ENCODE results near the gene ARMC9. TPM values are rescaled to one million over a fixed set of nuclear protein-coding genes. Genes with fewer than 3 reads are reported as not detected.
A peak's percentile ranks its signal among the peaks of the same experiment; 100 is the strongest.

ARMC9 gene
- total RNA-seq, 1 donor from 2014 or later = 8.4 TPM

GRCh38 chr2:231308219-231308618, 109.8 kb downstream of the ARMC9 start:
- FAIRE-seq (no peak), DNase-seq (ENCODE audit: low read depth) (no peak)
- H3K36me3 ChIP-seq (ENCODE audit: control insufficient read depth, insufficient read depth, low read length) = no peaks in the 10 kb centered on the region
- TF ChIP-seq CTCF (IDR thresholded peaks at IDR 0.05; ENCODE audit: insufficient read depth, low read length, severe bottlenecking) = no peak
- H3K27me3 ChIP-seq (ENCODE audit: control insufficient read depth, insufficient read depth, low read length) = no peaks in the 10 kb centered on the region
- H3K4me3 ChIP-seq (ENCODE audit: low read depth, low read length) = no peak overlapping the region

GRCh38 chr2:231308631-231309428, 110.4 kb downstream of the ARMC9 start:
- FAIRE-seq (peak; percentile 47), DNase-seq (ENCODE audit: low read depth) (peak; percentile 27)
- no peak for TF ChIP-seq CTCF (IDR thresholded peaks at IDR 0.05; ENCODE audit: insufficient read depth, low read length, severe bottlenecking)

GRCh38 chr2:231312066-231312465, 113.6 kb downstream of the ARMC9 start:
- no peaks in the 10 kb centered on the region for H3K27me3 ChIP-seq (ENCODE audit: control insufficient read depth, insufficient read depth, low read length)
- DNase-seq (ENCODE audit: low read depth) (no peak), FAIRE-seq (no peak)
- no peaks in the 10 kb centered on the region for H3K36me3 ChIP-seq (ENCODE audit: control insufficient read depth, insufficient read depth, low read length)
- no peak overlapping the region for H3K4me3 ChIP-seq (ENCODE audit: low read depth, low read length)
- no peak for TF ChIP-seq CTCF (IDR thresholded peaks at IDR 0.05; ENCODE audit: insufficient read depth, low read length, severe bottlenecking)

More at GRCh38 chr2:231308631-231309428, 110.4 kb downstream of the ARMC9 start:
- Histone ChIP-seq H3K27me3 (ENCODE audit: control insufficient read depth, insufficient read depth, low read length) (no peaks in the 10 kb centered on the region), H3K4me3 (ENCODE audit: low read depth, low read length) (no peak overlapping the region), H3K36me3 (ENCODE audit: control insufficient read depth, insufficient read depth, low read length) (no peaks in the 10 kb centered on the region)

- FAIRE-seq = no peak
- no peak for DNase-seq (ENCODE audit: low read depth)
- Histone ChIP-seq H3K4me3 (ENCODE audit: low read depth, low read length) (no peak overlapping the region), H3K36me3 (ENCODE audit: control insufficient read depth, insufficient read depth, low read length) (no peaks in the 10 kb centered on the region), H3K27me3 (ENCODE audit: control insufficient read depth, insufficient read depth, low read length) (no peaks in the 10 kb centered on the region)
- TF ChIP-seq CTCF (IDR thresholded peaks at IDR 0.05; ENCODE audit: insufficient read depth, low read length, severe bottlenecking) = no peak
Observed at GRCh38 chr2:231315896-231316295, 117.5 kb downstream of the ARMC9 start.

- Histone ChIP-seq H3K36me3 (ENCODE audit: control insufficient read depth, insufficient read depth, low read length) (no peaks in the 10 kb centered on the region), H3K27me3 (ENCODE audit: control insufficient read depth, insufficient read depth, low read length) (no peaks in the 10 kb centered on the region), H3K4me3 (ENCODE audit: low read depth, low read length) (no peak overlapping the region)
- DNase-seq (ENCODE audit: low read depth) (no peak), FAIRE-seq (no peak)
- TF ChIP-seq CTCF (IDR thresholded peaks at IDR 0.05; ENCODE audit: insufficient read depth, low read length, severe bottlenecking) = no peak
Observed at GRCh38 chr2:231317579-231317978, 119.1 kb downstream of the ARMC9 start.

GRCh38 chr2:231318436-231318835, 120.0 kb downstream of the ARMC9 start:
- no peak for TF ChIP-seq CTCF (IDR thresholded peaks at IDR 0.05; ENCODE audit: insufficient read depth, low read length, severe bottlenecking)
- H3K27me3 ChIP-seq (ENCODE audit: control insufficient read depth, insufficient read depth, low read length) = no peaks in the 10 kb centered on the region
- H3K36me3 ChIP-seq (ENCODE audit: control insufficient read depth, insufficient read depth, low read length) = no peaks in the 10 kb centered on the region
- FAIRE-seq (no peak), DNase-seq (ENCODE audit: low read depth) (no peak)
- H3K4me3 ChIP-seq (ENCODE audit: low read depth, low read length) = no peak overlapping the region
